ENCODE data around the gene HOXC10.

Gene HOXC10

GRCh38 chr12:54004063-54004840 lies 19.3 kb downstream of the HOXC10 start:
- H3K4me3 ChIP-seq (ENCODE audit: low read depth in 1 of 2, low read length in 2 of 2), result no peak overlapping the region
- H3K4me1 ChIP-seq (ENCODE audit: control insufficient read depth in 1 of 2, insufficient read depth in 2 of 2, low read length in 2 of 2), result peaks cover 0 to 23% of the 10 kb centered on the region in 2 donors
- H3K36me3 ChIP-seq (ENCODE audit: control insufficient read depth in 1 of 2, insufficient read depth in 2 of 2, low read length in 2 of 2), result peaks cover 0 to 3% of the 10 kb centered on the region in 2 donors
- no peaks in the 10 kb centered on the region for H3K9me3 ChIP-seq (ENCODE audit: control insufficient read depth in 1 of 2, low read length in 2 of 2)
- no peak overlapping the region for H3K27ac ChIP-seq (ENCODE audit: low read length)
- peaks cover 92% of the 10 kb centered on the region for H3K27me3 ChIP-seq (ENCODE audit: low read depth, low read length)

- peaks cover 93% of the 10 kb centered on the region for H3K27me3 ChIP-seq (ENCODE audit: low read depth, low read length)
- no peaks in the 10 kb centered on the region for H3K36me3 ChIP-seq (ENCODE audit: control insufficient read depth in 1 of 2, insufficient read depth in 2 of 2, low read length in 2 of 2)
- H3K4me1 ChIP-seq (ENCODE audit: control insufficient read depth in 1 of 2, insufficient read depth in 2 of 2, low read length in 2 of 2), result peaks cover 0 to 24% of the 10 kb centered on the region in 2 donors
- H3K4me3 ChIP-seq (ENCODE audit: low read depth in 1 of 2, low read length in 2 of 2), result no peak overlapping the region
- no peaks in the 10 kb centered on the region for H3K9me3 ChIP-seq (ENCODE audit: control insufficient read depth in 1 of 2, low read length in 2 of 2)
- H3K27ac ChIP-seq (ENCODE audit: low read length), result no peak overlapping the region
Observed at GRCh38 chr12:54004841-54005530, 20.0 kb downstream of the HOXC10 start.

- Histone ChIP-seq H3K9me3 (ENCODE audit: control insufficient read depth in 1 of 2, low read length in 2 of 2) (no peaks in the 10 kb centered on the region), H3K36me3 (ENCODE audit: control insufficient read depth in 1 of 2, insufficient read depth in 2 of 2, low read length in 2 of 2) (no peaks in the 10 kb centered on the region), H3K27ac (ENCODE audit: low read length) (no peak overlapping the region), H3K27me3 (ENCODE audit: low read depth, low read length) (peaks cover 93% of the 10 kb centered on the region), H3K4me3 (ENCODE audit: low read depth in 1 of 2, low read length in 2 of 2) (no peak overlapping the region), H3K4me1 (ENCODE audit: control insufficient read depth in 1 of 2, insufficient read depth in 2 of 2, low read length in 2 of 2) (peaks cover 0 to 19% of the 10 kb centered on the region in 2 donors)
Observed at GRCh38 chr12:54005531-54005852, 20.5 kb downstream of the HOXC10 start.

GRCh38 chr12:54005853-54006558 lies 21.1 kb downstream of the HOXC10 start:
- H3K27ac ChIP-seq (ENCODE audit: low read length), result no peak overlapping the region
- H3K9me3 ChIP-seq (ENCODE audit: control insufficient read depth in 1 of 2, low read length in 2 of 2), result no peaks in the 10 kb centered on the region
- H3K27me3 ChIP-seq (ENCODE audit: low read depth, low read length), result peaks cover 93% of the 10 kb centered on the region
- H3K4me1 ChIP-seq (ENCODE audit: control insufficient read depth in 1 of 2, insufficient read depth in 2 of 2, low read length in 2 of 2), result peaks cover 0 to 17% of the 10 kb centered on the region in 2 donors
- no peaks in the 10 kb centered on the region for H3K36me3 ChIP-seq (ENCODE audit: control insufficient read depth in 1 of 2, insufficient read depth in 2 of 2, low read length in 2 of 2)
- peak overlapping the region in 1 of 2 donors; percentile 47 for H3K4me3 ChIP-seq (ENCODE audit: low read depth in 1 of 2, low read length in 2 of 2)

- Histone ChIP-seq H3K4me3 (ENCODE audit: low read depth in 1 of 2, low read length in 2 of 2) (peak overlapping the region in 1 of 2 donors; percentile 47), H3K4me1 (ENCODE audit: control insufficient read depth in 1 of 2, insufficient read depth in 2 of 2, low read length in 2 of 2) (peaks cover 0 to 17% of the 10 kb centered on the region in 2 donors), H3K9me3 (ENCODE audit: control insufficient read depth in 1 of 2, low read length in 2 of 2) (no peaks in the 10 kb centered on the region), H3K36me3 (ENCODE audit: control insufficient read depth in 1 of 2, insufficient read depth in 2 of 2, low read length in 2 of 2) (no peaks in the 10 kb centered on the region), H3K27ac (ENCODE audit: low read length) (no peak overlapping the region), H3K27me3 (ENCODE audit: low read depth, low read length) (peaks cover 92% of the 10 kb centered on the region)
Observed at GRCh38 chr12:54006559-54007220, 21.7 kb downstream of the HOXC10 start.

- Histone ChIP-seq H3K4me1 (ENCODE audit: control insufficient read depth in 1 of 2, insufficient read depth in 2 of 2, low read length in 2 of 2) (peaks cover 0 to 17% of the 10 kb centered on the region in 2 donors), H3K36me3 (ENCODE audit: control insufficient read depth in 1 of 2, insufficient read depth in 2 of 2, low read length in 2 of 2) (no peaks in the 10 kb centered on the region), H3K9me3 (ENCODE audit: control insufficient read depth in 1 of 2, low read length in 2 of 2) (no peaks in the 10 kb centered on the region), H3K4me3 (ENCODE audit: low read depth in 1 of 2, low read length in 2 of 2) (no peak overlapping the region), H3K27me3 (ENCODE audit: low read depth, low read length) (peaks cover 87% of the 10 kb centered on the region), H3K27ac (ENCODE audit: low read length) (no peak overlapping the region)
Observed at GRCh38 chr12:54007538-54008259, 22.8 kb downstream of the HOXC10 start.

GRCh38 chr12:54008260-54008552 lies 23.3 kb downstream of the HOXC10 start:
- H3K9me3 ChIP-seq (ENCODE audit: control insufficient read depth in 1 of 2, low read length in 2 of 2), result no peaks in the 10 kb centered on the region
- peaks cover 87% of the 10 kb centered on the region for H3K27me3 ChIP-seq (ENCODE audit: low read depth, low read length)
- peaks cover 0 to 17% of the 10 kb centered on the region in 2 donors for H3K4me1 ChIP-seq (ENCODE audit: control insufficient read depth in 1 of 2, insufficient read depth in 2 of 2, low read length in 2 of 2)
- no peaks in the 10 kb centered on the region for H3K36me3 ChIP-seq (ENCODE audit: control insufficient read depth in 1 of 2, insufficient read depth in 2 of 2, low read length in 2 of 2)
- H3K4me3 ChIP-seq (ENCODE audit: low read depth in 1 of 2, low read length in 2 of 2), result no peak overlapping the region
- no peak overlapping the region for H3K27ac ChIP-seq (ENCODE audit: low read length)

- H3K27me3 ChIP-seq (ENCODE audit: low read depth, low read length), result peaks cover 89% of the 10 kb centered on the region
- no peaks in the 10 kb centered on the region for H3K9me3 ChIP-seq (ENCODE audit: control insufficient read depth in 1 of 2, low read length in 2 of 2)
- peak overlapping the region in 1 of 2 donors; percentile 47 for H3K4me3 ChIP-seq (ENCODE audit: low read depth in 1 of 2, low read length in 2 of 2)
- no peak overlapping the region for H3K27ac ChIP-seq (ENCODE audit: low read length)
- H3K4me1 ChIP-seq (ENCODE audit: control insufficient read depth in 1 of 2, insufficient read depth in 2 of 2, low read length in 2 of 2), result peaks cover 0 to 20% of the 10 kb centered on the region in 2 donors
- no peaks in the 10 kb centered on the region for H3K36me3 ChIP-seq (ENCODE audit: control insufficient read depth in 1 of 2, insufficient read depth in 2 of 2, low read length in 2 of 2)
Observed at GRCh38 chr12:54009171-54010052, 24.5 kb downstream of the HOXC10 start.

- H3K27ac ChIP-seq (ENCODE audit: low read length), result no peak overlapping the region
- peaks cover 89% of the 10 kb centered on the region for H3K27me3 ChIP-seq (ENCODE audit: low read depth, low read length)
- peaks cover 0 to 23% of the 10 kb centered on the region in 2 donors for H3K4me1 ChIP-seq (ENCODE audit: control insufficient read depth in 1 of 2, insufficient read depth in 2 of 2, low read length in 2 of 2)
- no peak overlapping the region for H3K4me3 ChIP-seq (ENCODE audit: low read depth in 1 of 2, low read length in 2 of 2)
- H3K9me3 ChIP-seq (ENCODE audit: control insufficient read depth in 1 of 2, low read length in 2 of 2), result no peaks in the 10 kb centered on the region
- no peaks in the 10 kb centered on the region for H3K36me3 ChIP-seq (ENCODE audit: control insufficient read depth in 1 of 2, insufficient read depth in 2 of 2, low read length in 2 of 2)
Observed at GRCh38 chr12:54010053-54010971, 25.4 kb downstream of the HOXC10 start.
